Rectal smooth muscle tissue (tissue), 1 donor: ENCODE data around the gene MYL5.
"Not testable (repeated sequence)": the region's sequence is repeated elsewhere in the genome, so short reads cannot be mapped to it uniquely, and the experiment has no call there.

Source experiments
- H3K27ac ChIP-seq: one replicate; pipeline ENCODE4 v1.7.0; 2013; ENCODE audit warnings: low read depth, low read length, inconsistent platforms
- H3K27me3 ChIP-seq: one replicate; pipeline ENCODE4 v1.7.0; 2013; ENCODE audit warnings: low read length; ENCODE audit not compliant: control insufficient read depth, insufficient read depth
- H3K36me3 ChIP-seq: one replicate; pipeline ENCODE4 v1.7.0; 2013; ENCODE audit warnings: low read length; ENCODE audit not compliant: control insufficient read depth, insufficient read depth
- H3K4me1 ChIP-seq: one replicate; pipeline ENCODE4 v1.7.0; 2013; ENCODE audit warnings: low read length; ENCODE audit not compliant: control insufficient read depth, insufficient read depth
- H3K4me3 ChIP-seq: one replicate; pipeline ENCODE4 v1.7.0; 2013; ENCODE audit warnings: low read length
- H3K9ac ChIP-seq: one replicate; pipeline ENCODE4 v1.7.0; 2013; ENCODE audit warnings: low read length

MYL5 gene

GRCh38 chr4:632196-632790, 42.0 kb upstream of the MYL5 start:
- no peaks in the 10 kb centered on the region for H3K4me1 ChIP-seq
- H3K9ac ChIP-seq, result no peak overlapping the region
- H3K27ac ChIP-seq, result no peak overlapping the region
- H3K4me3 ChIP-seq, result no peak overlapping the region
- no peaks in the 10 kb centered on the region for H3K27me3 ChIP-seq
- no peaks in the 10 kb centered on the region for H3K36me3 ChIP-seq

DNA sequence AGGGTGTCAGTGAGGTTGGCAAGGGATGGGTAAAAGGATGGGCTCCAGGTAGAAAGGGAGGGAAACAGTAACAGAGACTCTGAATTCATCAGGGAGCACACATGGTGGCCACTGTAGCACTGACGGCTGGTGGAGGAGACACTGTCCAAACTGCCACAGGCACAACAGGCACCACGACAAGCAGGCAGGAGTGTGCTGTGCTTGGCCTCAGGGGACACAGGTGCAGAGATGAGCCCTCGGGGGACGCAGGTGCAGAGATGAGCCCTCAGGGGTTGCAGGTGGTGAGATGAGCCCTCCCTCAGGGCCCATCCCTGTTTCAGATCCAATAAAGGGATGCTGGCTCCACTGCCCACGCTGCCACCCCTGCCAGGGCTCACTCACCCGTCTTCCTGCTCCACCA, 41.4 kb upstream of the MYL5 start:
- no peaks in the 10 kb centered on the region for H3K27me3 ChIP-seq
- H3K4me3 ChIP-seq, result no peak overlapping the region
- H3K9ac ChIP-seq, result no peak overlapping the region
- H3K27ac ChIP-seq, result no peak overlapping the region
- H3K4me1 ChIP-seq, result no peaks in the 10 kb centered on the region
- H3K36me3 ChIP-seq, result no peaks in the 10 kb centered on the region

- Histone ChIP-seq H3K36me3 (no peaks in the 10 kb centered on the region), H3K27me3 (no peaks in the 10 kb centered on the region), H3K4me1 (no peaks in the 10 kb centered on the region), H3K27ac (no peak overlapping the region), H3K9ac (no peak overlapping the region), H3K4me3 (no peak overlapping the region)
These were observed 40.9 kb upstream of the MYL5 start for GRCh38 chr4:633406-633805.

DNA sequence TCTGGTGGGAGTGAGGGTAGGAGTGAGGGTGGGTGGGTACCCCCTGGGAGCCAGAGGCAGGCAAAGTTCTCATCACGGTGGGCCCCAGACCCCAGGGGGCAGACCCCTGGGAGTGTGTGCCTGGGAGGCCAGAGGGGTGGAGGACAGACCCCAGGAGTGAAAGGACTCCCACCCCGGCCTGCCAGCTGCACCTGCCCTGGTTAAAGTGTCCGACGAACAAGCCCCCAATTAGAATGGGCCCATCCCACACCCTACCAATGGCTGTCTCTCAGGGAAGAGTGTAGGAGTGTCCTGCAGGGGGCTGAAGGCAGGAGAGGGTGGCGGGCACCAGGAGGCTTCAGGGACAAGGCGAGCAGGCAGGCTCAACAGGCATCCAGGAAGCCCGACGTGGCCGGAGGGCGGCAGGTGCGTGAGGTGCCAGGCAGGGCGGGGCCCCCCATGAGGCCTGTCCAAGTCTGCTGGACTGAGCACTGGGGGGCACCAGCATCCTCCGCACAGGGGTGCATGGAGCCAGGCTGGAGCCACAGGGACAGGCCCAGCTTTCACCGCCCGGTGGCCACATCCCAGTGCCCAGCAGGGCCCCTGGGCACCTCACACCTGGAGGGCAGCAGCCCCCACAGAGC, 40.3 kb upstream of the MYL5 start:
- H3K27me3 ChIP-seq, result no peaks in the 10 kb centered on the region

DNA sequence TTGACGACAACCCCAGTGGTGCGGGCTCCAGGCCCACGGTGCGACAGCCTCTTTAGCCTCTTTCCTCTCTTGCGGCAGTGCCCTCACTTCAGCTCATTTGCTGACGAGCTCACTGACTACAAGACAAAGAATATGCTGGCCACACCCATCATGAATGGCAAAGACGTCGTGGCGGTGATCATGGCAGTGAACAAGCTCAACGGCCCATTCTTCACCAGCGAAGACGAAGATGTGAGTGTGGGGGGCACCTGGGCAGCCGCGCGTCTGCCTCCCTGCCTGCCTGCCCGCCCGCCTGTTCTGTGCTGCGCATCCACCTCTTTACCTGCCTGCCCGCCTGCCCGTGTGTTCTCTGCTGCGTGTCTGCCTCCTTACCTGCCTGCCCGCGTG, 39.8 kb upstream of the MYL5 start:
- H3K36me3 ChIP-seq, result no peaks in the 10 kb centered on the region
- no peak overlapping the region for H3K9ac ChIP-seq
- H3K27me3 ChIP-seq, result no peaks in the 10 kb centered on the region
- H3K4me3 ChIP-seq, result no peak overlapping the region
- no peak overlapping the region for H3K27ac ChIP-seq
- no peaks in the 10 kb centered on the region for H3K4me1 ChIP-seq

More for the DNA sequence above, 40.3 kb upstream of the MYL5 start:
- H3K36me3 ChIP-seq, result no peaks in the 10 kb centered on the region
- H3K27ac ChIP-seq, result no peak overlapping the region
- no peaks in the 10 kb centered on the region for H3K4me1 ChIP-seq
- H3K4me3 ChIP-seq, result no peak overlapping the region
- H3K9ac ChIP-seq, result no peak overlapping the region

GRCh38 chr4:635066-635835, 39.1 kb upstream of the MYL5 start:
- H3K27me3 ChIP-seq, H3K36me3 ChIP-seq, H3K4me1 ChIP-seq, H3K4me3 ChIP-seq, H3K27ac ChIP-seq, H3K9ac ChIP-seq: not testable (repeated sequence)

DNA sequence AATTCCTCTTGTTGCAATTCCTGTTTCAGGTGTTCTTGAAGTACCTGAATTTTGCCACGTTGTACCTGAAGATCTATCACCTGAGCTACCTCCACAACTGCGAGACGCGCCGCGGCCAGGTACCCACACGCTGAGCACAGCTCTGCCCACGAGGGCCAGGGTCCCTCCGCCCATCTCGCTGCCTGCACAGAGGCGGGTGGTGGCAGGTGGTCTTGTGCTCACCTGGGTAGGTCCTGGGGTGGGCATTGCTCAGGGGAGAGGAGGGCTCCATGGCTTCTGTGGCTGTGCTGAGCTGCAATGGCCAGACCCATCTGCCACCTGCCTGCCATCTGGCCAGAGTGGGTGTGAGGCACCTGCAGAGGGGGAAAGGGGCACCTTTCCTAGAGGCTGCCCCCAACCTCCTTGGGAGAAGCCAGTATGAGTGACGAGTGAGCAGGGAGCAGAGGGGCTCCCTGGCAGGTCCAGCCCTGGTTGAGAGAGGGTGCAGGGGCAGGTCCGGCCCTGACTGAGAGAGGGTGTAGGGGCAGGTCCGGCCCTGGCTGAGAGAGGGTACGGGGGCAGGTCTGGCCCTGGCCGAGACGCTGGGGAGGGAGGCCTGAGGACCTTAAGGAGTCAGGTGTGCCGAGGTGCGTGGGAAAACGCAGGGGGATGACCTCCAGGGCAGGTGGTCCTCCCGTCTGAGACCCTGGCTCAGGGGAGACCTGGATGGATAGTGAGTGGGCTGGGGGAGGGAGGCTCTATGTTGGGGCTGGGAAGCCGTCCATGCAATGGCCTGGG, 38.3 kb upstream of the MYL5 start:
- Histone ChIP-seq H3K27ac (no peak overlapping the region), H3K9ac (no peak overlapping the region), H3K36me3 (no peaks in the 10 kb centered on the region), H3K4me1 (no peaks in the 10 kb centered on the region), H3K4me3 (no peak overlapping the region), H3K27me3 (no peaks in the 10 kb centered on the region)

- Histone ChIP-seq H3K4me1 (no peaks in the 10 kb centered on the region), H3K4me3 (no peak overlapping the region), H3K9ac (no peak overlapping the region), H3K27me3 (no peaks in the 10 kb centered on the region), H3K27ac (no peak overlapping the region), H3K36me3 (no peaks in the 10 kb centered on the region)
These were observed 37.6 kb upstream of the MYL5 start for GRCh38 chr4:636628-637159.

DNA sequence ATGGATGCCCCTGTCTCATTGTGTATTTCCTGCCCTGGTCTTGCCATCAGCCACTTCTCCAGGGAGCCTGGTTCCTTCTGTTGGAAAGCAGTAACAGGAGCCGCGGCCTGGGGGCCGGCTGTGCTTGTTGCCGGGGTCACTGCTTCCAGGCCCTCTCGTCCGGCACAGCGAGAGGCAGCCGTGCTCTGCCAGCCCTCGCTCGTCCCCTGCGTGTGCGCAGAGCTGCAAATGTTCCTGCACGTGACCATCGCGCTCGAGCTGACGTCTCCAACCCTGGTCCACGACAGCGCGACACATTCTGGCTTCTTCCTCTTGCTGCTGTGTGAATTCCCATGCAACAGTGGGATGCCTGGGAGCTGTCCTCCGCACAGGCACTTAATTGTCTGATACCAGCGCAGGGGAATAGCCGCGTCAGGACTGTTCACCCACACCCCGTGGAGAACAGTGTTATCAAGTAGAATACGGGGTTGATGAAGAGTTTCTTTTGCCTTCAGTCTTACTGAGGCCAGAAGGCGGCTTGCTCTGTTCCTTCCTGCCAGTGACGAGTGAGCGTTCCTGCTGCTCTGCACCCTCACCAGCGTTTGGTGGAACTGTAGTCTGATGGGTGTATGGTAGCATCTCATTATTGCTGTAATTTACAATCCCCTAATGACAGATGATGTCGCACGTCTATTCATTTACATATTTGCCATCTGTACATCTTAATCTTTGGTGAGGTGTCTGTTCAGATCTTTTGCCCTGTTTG, 36.6 kb upstream of the MYL5 start:
- Histone ChIP-seq H3K4me1 (no peaks in the 10 kb centered on the region), H3K27ac (no peak overlapping the region), H3K27me3 (no peaks in the 10 kb centered on the region), H3K4me3 (no peak overlapping the region), H3K36me3 (no peaks in the 10 kb centered on the region), H3K9ac (no peak overlapping the region)

GRCh38 chr4:642366-642765, 32.0 kb upstream of the MYL5 start:
- not testable (repeated sequence) for H3K36me3 ChIP-seq, H3K4me3 ChIP-seq

GRCh38 chr4:646460-646859, 27.9 kb upstream of the MYL5 start:
- Histone ChIP-seq H3K4me1 (no peaks in the 10 kb centered on the region), H3K27me3 (peaks cover 9% of the 10 kb centered on the region), H3K27ac (no peak overlapping the region), H3K36me3 (no peaks in the 10 kb centered on the region), H3K9ac (no peak overlapping the region), H3K4me3 (no peak overlapping the region)

More at GRCh38 chr4:642366-642765, 32.0 kb upstream of the MYL5 start:
- H3K9ac ChIP-seq, H3K4me1 ChIP-seq, H3K27me3 ChIP-seq, H3K27ac ChIP-seq: not testable (repeated sequence)

- Histone ChIP-seq H3K27ac (no peak overlapping the region), H3K27me3 (peaks cover 9% of the 10 kb centered on the region), H3K4me1 (no peaks in the 10 kb centered on the region), H3K9ac (no peak overlapping the region), H3K36me3 (no peaks in the 10 kb centered on the region), H3K4me3 (no peak overlapping the region)
These were observed 26.9 kb upstream of the MYL5 start for GRCh38 chr4:647481-647880.
